Loucy (cell line): Measurements from ENCODE around the gene KLK15.

Source experiments
- H2AFZ ChIP-seq: fragments of 200-600 bp; sonication (generic); 2 replicates; pipeline ENCODE4 v1.6.0; 2016; ENCODE audit warnings: antibody characterized with exemption, mild to moderate bottlenecking, low read length, moderate library complexity
- H3F3A ChIP-seq: fragments of 200-600 bp; 2 replicates; pipeline ENCODE4 v1.6.0; 2016; ENCODE audit warnings: antibody characterized with exemption, low read depth, mild to moderate bottlenecking
- H3K27me3 ChIP-seq: fragments of 200-600 bp; sonication (generic); 2 replicates; pipeline ENCODE4 v1.6.1; 2014; ENCODE audit warnings: low read length, mild to moderate bottlenecking; ENCODE audit not compliant: insufficient read depth, poor library complexity, severe bottlenecking
- H3K36me3 ChIP-seq: fragments of 200-600 bp; sonication (generic); 2 replicates; pipeline ENCODE4 v1.6.1; 2016; ENCODE audit warnings: low read length; ENCODE audit not compliant: insufficient read depth
- H3K4me1 ChIP-seq: fragments of 200-600 bp; sonication (generic); 2 replicates; pipeline ENCODE4 v1.5.1; 2014; ENCODE audit warnings: low read length, mild to moderate bottlenecking; ENCODE audit not compliant: insufficient read depth, poor library complexity, severe bottlenecking
- H3K4me2 ChIP-seq: fragments of 200-600 bp; sonication (generic); 2 replicates; pipeline ENCODE4 v1.6.0; 2014; ENCODE audit warnings: antibody characterized with exemption, low read length, low read depth, mild to moderate bottlenecking; ENCODE audit not compliant: poor library complexity, severe bottlenecking
- H3K4me3 ChIP-seq: fragments of 200-600 bp; sonication (generic); 2 replicates; pipeline ENCODE4 v1.5.1; 2014; ENCODE audit warnings: low read length, mild to moderate bottlenecking, mixed read lengths; ENCODE audit not compliant: poor library complexity, severe bottlenecking
- H3K79me2 ChIP-seq: fragments of 200-600 bp; sonication (generic); 2 replicates; pipeline ENCODE4 v1.6.1; 2014; ENCODE audit warnings: low read length; ENCODE audit not compliant: insufficient read depth
- H3K9ac ChIP-seq: fragments of 200-600 bp; sonication (generic); 2 replicates; pipeline ENCODE4 v1.6.0; 2014; ENCODE audit warnings: mild to moderate bottlenecking, low read depth, low read length, moderate library complexity; ENCODE audit not compliant: poor library complexity, severe bottlenecking
- H3K9me2 ChIP-seq: fragments of 200-600 bp; sonication (generic); replicated peaks from 2 replicates; pipeline ENCODE4 v1.6.1; 2016; ENCODE audit warnings: low read depth, low read length, mixed read lengths
- H3K9me3 ChIP-seq: fragments of 200-600 bp; sonication (generic); 2 replicates; pipeline ENCODE4 v1.6.1; 2014; ENCODE audit warnings: mild to moderate bottlenecking, antibody characterized with exemption, low read length, low read depth; ENCODE audit not compliant: insufficient read depth
- H4K20me1 ChIP-seq: fragments of 200-600 bp; sonication (generic); 2 replicates; pipeline ENCODE4 v1.6.0; 2014; ENCODE audit warnings: antibody characterized with exemption, low read length, mild to moderate bottlenecking; ENCODE audit not compliant: insufficient read depth, poor library complexity, severe bottlenecking
- CTCF ChIP-seq: fragments of 200-600 bp; sonication (generic); conservative IDR thresholded peaks from 2 replicates; pipeline ENCODE4 v1.5.1; 2014; ENCODE audit warnings: mild to moderate bottlenecking, antibody characterized with exemption, low read length
- EZH2phosphoT487 ChIP-seq: fragments of 200-600 bp; IDR thresholded peaks from 2 replicates; pipeline ENCODE4 v1.6.1; 2018; ENCODE audit warnings: antibody characterized with exemption, mild to moderate bottlenecking, moderate library complexity, borderline replicate concordance

KLK15 gene

GRCh38 chr19:50818859-50819472 lies 14.4 kb downstream of the KLK15 start:
- no peak overlapping the region for H3K4me2 ChIP-seq
- H3K4me3 ChIP-seq: no peak overlapping the region
- no peak for TF ChIP-seq CTCF
- no peak for TF ChIP-seq EZH2phosphoT487

DNA sequence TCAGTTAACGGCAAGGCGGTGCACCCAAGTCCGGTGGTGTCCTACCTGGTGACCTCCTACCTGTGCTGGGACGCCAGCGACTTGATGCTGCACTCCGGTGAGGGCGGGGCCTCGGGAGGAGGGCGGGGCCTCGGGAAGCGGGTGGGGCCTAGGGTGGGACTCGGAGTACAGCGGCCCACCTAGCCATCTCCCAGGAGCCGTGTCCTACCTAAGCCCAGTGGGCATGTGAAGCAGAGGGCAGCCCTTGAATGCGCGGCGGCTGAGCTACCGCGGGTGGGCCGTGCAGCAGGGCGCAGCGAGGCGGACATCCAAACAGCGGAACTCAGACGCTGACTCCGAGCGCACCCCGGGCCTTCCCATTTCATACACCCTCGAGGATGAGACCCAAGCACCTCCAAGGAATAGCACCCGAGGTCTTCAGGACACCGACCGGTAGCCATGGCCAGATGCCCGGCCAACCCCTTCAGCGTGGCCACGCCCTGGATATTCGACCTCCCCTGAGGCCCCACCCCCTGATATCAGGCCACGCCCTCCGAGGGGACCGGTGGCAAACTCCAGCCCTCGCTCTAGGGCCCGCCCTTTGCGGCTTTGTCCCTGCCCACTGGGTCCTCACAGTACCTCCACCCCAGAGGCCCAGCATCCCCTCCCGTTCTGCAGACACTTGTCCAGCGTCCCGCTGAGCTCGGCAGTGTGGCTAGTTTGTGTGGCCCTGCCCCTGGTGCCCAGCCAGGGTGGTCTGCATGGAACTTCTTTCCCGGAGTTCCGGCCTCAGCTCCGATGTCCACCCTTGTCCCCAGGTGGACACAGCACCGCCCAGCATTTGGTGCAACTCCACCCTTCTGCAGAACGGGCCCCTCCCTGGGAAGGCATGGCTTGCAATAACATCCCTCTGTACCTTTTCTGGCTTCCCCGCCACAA lies 15.2 kb downstream of the KLK15 start:
- H3K27me3 ChIP-seq: no peaks in the 10 kb centered on the region
- H3K9ac ChIP-seq: no peak overlapping the region
- H3K36me3 ChIP-seq: no peaks in the 10 kb centered on the region
- H3K4me3 ChIP-seq: no peak overlapping the region
- H3F3A ChIP-seq: no peaks in the 10 kb centered on the region
- H3K4me2 ChIP-seq: no peak overlapping the region
- no peaks in the 10 kb centered on the region for H3K9me3 ChIP-seq
- no peaks in the 10 kb centered on the region for H3K9me2 ChIP-seq
- no peak for TF ChIP-seq CTCF
- TF ChIP-seq EZH2phosphoT487: no peak
- no peaks in the 10 kb centered on the region for H3K79me2 ChIP-seq
- H3K4me1 ChIP-seq: no peaks in the 10 kb centered on the region
- H2AFZ ChIP-seq: no peak overlapping the region
- no peaks in the 10 kb centered on the region for H4K20me1 ChIP-seq

More at GRCh38 chr19:50818859-50819472, 14.4 kb downstream of the KLK15 start:
- Histone ChIP-seq H3K9ac (no peak overlapping the region), H3K9me2 (no peaks in the 10 kb centered on the region), H3K4me1 (no peaks in the 10 kb centered on the region), H3K36me3 (no peaks in the 10 kb centered on the region), H3K9me3 (no peaks in the 10 kb centered on the region), H3K27me3 (no peaks in the 10 kb centered on the region), H3F3A (no peaks in the 10 kb centered on the region), H3K79me2 (no peaks in the 10 kb centered on the region), H4K20me1 (no peaks in the 10 kb centered on the region), H2AFZ (no peak overlapping the region)

DNA sequence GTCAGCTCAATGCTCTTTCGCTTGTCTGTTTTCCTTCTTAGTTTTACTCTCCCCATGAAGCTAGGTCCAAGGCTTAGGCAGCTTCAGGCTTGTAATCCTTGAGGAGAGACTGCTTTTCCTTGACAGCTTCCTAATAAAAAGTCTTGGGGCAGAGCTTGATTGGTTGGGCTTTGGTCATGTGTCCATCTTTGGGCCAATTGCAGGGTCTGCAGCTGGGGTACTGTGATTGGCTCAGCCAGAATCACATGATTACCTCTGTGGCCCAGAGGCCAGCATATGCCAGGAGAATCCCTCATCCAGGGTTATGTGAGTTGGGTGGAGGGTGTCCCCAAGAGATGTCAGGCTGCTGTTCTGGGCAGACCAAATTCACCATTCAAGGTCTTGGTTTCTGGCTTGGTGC lies 17.9 kb downstream of the KLK15 start:
- Histone ChIP-seq H4K20me1 (no peaks in the 10 kb centered on the region), H2AFZ (no peak overlapping the region), H3K9ac (no peak overlapping the region), H3K36me3 (no peaks in the 10 kb centered on the region), H3K9me2 (no peaks in the 10 kb centered on the region), H3K9me3 (no peaks in the 10 kb centered on the region), H3K4me3 (no peak overlapping the region), H3K4me1 (no peaks in the 10 kb centered on the region), H3F3A (no peaks in the 10 kb centered on the region), H3K27me3 (no peaks in the 10 kb centered on the region), H3K79me2 (no peaks in the 10 kb centered on the region), H3K4me2 (no peak overlapping the region)
- no peak for TF ChIP-seq CTCF
- no peak for TF ChIP-seq EZH2phosphoT487
